GM18508 (cell line): ENCODE data around the gene STX1A.
"Not testable (repeated sequence)": the region's sequence is repeated elsewhere in the genome, so short reads cannot be mapped to it uniquely, and the experiment has no call there.

ENCODE experiments used
- ATAC-seq: cut with Tn5 transposase; IDR thresholded peaks from one replicate; pipeline ENCODE4 v1.9.1; 2021; ENCODE audit warnings: moderate number of reproducible peaks; ENCODE audit not compliant: insufficient read depth, unreplicated experiment

Gene STX1A

DNA sequence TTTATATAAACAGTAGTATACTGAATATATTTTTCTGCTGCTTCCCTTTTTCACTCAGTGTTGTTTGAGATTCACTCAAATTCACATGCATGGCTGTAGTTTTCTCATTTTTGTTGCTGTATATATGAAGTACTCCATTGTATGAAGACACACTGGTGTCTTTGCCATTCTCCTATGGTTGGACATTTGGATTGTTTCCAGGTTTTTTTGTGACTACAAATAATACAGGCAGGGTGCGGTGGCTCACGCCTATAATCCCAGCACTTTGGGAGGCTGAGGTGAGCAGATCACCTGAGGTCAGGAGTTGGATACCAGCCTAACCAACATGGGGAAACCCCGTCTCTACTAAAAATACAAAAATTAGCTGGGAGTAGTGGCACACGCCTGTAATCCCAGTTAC, 58.9 kb downstream of the STX1A start:
- ATAC-seq, result not testable (repeated sequence)

DNA sequence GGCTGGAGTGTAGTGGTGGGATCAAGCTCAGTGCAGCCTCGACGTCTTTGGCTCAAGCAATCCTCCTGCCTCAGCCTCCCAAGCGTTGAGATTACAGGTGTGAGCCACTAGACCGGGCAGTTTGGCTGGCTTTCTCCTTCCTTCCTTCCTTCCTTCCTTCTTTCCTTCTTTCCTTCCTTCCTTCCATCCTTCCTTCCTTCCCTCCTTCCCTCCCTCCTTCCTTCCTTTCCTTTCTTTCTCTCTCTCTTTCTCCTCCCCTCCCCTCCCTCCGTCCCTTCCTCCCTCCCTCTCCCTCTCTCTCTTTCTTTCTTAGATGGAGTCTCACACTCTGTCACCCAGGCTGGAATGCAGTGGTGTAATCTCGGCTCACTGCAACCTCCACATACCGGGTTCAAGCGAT, 59.5 kb downstream of the STX1A start:
- ATAC-seq, result no peak

DNA sequence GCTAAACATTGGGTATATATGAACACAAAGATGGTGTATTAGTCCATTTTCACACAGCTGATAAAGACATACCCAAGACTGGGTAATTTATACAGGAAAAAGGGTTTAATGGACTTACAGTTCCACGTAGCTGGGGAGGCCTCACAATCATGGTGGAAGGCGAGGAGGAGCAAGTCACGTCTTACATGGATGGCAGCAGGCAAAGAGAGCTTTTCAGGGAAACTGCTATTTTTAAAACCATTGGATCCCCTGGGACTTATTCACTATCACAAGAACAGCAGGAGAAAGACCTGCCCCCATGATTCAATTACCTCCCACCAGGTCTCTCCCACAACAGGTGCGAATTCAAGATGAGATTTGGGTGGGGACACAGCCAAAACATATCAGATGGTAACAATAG, 64.2 kb downstream of the STX1A start:
- not testable (repeated sequence) for ATAC-seq

DNA sequence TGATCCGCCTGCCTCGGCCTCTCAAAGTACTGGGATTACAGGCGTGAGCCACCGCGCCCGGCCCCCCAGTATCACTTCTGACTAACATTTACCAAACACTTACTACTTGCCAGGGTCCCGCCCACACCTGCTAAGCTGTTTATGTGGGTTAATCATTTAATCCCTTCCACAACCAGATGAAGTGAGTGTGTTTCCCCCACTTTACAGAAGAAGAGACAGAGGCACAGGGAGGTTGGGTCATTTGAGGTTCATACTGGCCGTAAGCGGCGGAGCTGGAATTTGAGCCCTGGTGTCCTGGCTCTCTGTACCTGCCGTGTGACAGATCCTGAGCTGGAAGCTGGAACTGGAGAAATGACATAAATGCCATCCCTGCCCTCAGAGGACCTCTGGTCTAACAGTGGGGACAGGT, 66.9 kb downstream of the STX1A start:
- no peak for ATAC-seq

DNA sequence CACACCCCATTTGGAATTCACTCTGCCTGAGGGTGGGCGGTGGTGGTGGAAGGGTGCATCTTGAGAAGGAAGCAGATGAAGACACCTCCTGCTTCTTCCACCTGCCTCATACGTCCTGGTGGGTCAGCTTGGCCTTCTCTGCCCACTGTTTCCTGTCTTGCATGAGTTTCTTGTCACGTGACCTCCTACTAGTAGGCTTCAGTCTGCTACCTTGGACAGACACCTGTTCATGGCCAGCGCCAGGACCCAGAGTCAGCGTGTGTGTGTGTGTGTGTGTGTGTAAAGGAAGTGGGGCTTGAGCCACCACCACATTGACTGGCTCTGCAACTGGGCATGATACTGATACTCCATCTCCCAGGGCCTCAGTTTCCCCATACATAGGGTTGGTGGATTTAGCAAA, 68.9 kb downstream of the STX1A start:
- no peak for ATAC-seq

DNA sequence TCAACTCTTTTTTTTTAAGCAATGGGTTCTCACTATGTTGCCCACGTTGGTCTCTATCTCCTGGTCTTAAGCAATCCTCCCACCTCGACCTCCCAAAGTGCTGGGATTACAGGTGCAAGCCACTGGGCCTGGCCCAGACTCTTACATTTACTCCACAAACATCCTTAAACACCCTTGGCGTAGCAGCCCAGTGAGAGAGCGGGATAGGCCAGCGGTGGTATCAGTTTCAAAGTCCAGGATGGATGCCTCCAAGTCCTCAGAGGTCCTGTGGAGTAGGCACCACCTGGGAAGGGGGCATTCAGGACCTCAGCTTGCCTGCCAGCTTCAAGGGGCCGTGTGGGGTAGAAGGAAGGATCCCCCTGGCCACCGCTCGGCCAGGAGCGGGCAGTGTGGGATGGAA, 69.9 kb downstream of the STX1A start:
- no peak for ATAC-seq
